ENCODE measurements around the gene PTPRM.

DNA sequence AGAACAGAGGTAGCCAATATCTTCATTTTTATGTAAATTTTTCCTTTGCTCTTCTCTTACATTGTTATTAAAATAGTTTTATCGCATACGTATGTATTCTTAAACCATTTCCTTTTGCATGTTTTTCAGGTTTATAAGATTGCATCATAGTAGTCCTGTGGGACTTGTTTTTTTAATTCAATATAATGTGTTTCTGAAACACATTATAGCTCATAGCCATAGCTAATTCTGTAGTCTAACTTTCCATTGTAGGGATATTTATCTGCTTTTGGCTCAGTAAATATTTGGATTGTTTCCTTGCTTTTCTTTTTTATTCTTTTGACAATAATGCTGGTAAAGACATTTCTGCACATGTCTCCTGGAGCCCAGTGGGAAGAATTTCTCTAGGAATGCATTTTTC lies 484.3 kb downstream of the PTPRM start:
- TF ChIP-seq POLR2A (IDR thresholded peaks at IDR 0.05; ENCODE audit: low read depth, low read length) (no peak), POLR2AphosphoS5 (IDR thresholded peaks at IDR 0.05; ENCODE audit: low read depth, low read length) (no peak), POU2F2 (IDR thresholded peaks at IDR 0.05; ENCODE audit: low read depth, low read length) (no peak), PAX5 (IDR thresholded peaks at IDR 0.05; ENCODE audit: insufficient read depth, low read length, severe bottlenecking) (no peak), TAF1 (IDR thresholded peaks at IDR 0.05; ENCODE audit: low read depth, low read length) (no peak)

Measured in GM12891 (cell line).